Liver (tissue), 3 donors: ENCODE measurements around the gene SNAPC2.

ENCODE experiments used
- CTCF ChIP-seq: fragments of 150-350 bp; IDR thresholded peaks from 2 replicates; pipeline ENCODE4 v1.5.1; 2017; ENCODE audit warnings: improper control_type of control experiment, low read depth, low read length; ENCODE audit not compliant: missing input control
- REST ChIP-seq: IDR thresholded peaks from 2 replicates; pipeline ENCODE4 v1.6.1; 2016; ENCODE audit warnings: antibody characterized with exemption, mild to moderate bottlenecking
- TAF1 ChIP-seq: conservative IDR thresholded peaks from 2 replicates; pipeline ENCODE4 v1.6.1; 2016; ENCODE audit warnings: antibody characterized with exemption, mild to moderate bottlenecking
- donor health status: healthy.
- donor health status: healthy.

GRCh38 chr19:7900931-7901330, 19.2 kb upstream of the SNAPC2 start:
- TF ChIP-seq CTCF (no peak), REST (no peak), TAF1 (no peak)
